ENCODE results near the gene SDE2. TPM values are rescaled to one million over a fixed set of nuclear protein-coding genes. Genes with fewer than 3 reads are reported as not detected.

The SDE2 gene
- total and polyA plus RNA-seq, 12 donors = 4.3 to 32.9 (median 16.9) TPM

- Histone ChIP-seq H3K36me3 (replicated peaks in 1 of 2) (no peaks in the 10 kb centered on the region), H3K27me3 (no peaks in the 10 kb centered on the region), H3K9me3 (replicated peaks in 1 of 3) (no peaks in the 10 kb centered on the region), H3K27ac (no peak overlapping the region), H3K4me1 (replicated peaks in 1 of 2) (no peaks in the 10 kb centered on the region), H3K4me3 (no peak overlapping the region)
- 63 to 72% (median 70%) methylated on average over 9 of the region's 9 CpGs for WGBS, 4 donors
- intact Hi-C loops (cut with DNase I) = no loop called here
- DNase-seq = no peak
- no peak for TF ChIP-seq POLR2A (IDR thresholded peaks at IDR 0.05)
- TF ChIP-seq CTCF (IDR thresholded peaks at IDR 0.05) = no peak
Measured at GRCh38 chr1:225950905-225951497, 48.1 kb downstream of the SDE2 start.

- Histone ChIP-seq H3K9me3 (replicated peaks in 1 of 3) (no peaks in the 10 kb centered on the region), H3K27me3 (no peaks in the 10 kb centered on the region), H3K36me3 (replicated peaks in 1 of 2) (no peaks in the 10 kb centered on the region), H3K27ac (no peak overlapping the region), H3K4me1 (replicated peaks in 1 of 2) (no peaks in the 10 kb centered on the region), H3K4me3 (no peak overlapping the region)
- TF ChIP-seq POLR2A (IDR thresholded peaks at IDR 0.05) (no peak), CTCF (IDR thresholded peaks at IDR 0.05) (no peak)
- 62 to 77% (median 67%) methylated on average over 5 to 6 of the region's 6 CpGs for WGBS, 4 donors
- intact Hi-C loops (cut with DNase I) = no loop called here
- DNase-seq = no peak
Measured at GRCh38 chr1:225949041-225949440, 50.1 kb downstream of the SDE2 start.

DNA sequence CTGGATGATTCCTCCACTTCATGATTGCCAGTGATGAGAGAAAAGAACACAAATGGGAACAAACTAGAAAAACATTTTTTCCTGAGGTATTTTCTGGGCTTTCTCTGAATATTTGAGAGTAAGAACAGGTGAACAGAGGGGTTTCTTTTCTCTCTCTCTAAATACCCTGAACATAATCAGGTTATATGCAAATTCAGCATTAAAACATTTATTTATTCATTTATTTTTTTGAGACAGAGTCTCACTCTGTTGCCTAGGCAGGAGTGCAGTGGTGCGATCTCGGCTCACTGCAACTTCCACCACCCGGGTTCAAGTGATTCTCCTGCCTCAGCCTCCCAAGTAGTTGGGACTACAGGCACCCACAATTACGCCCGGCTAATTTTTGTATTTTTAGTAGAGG lies 52.3 kb downstream of the SDE2 start:
- no peak overlapping the region for H3K4me3 ChIP-seq
- no peaks in the 10 kb centered on the region for H3K36me3 ChIP-seq (replicated peaks in 1 of 2)
- intact Hi-C loops (cut with DNase I) = no loop called here
- H3K4me1 ChIP-seq (replicated peaks in 1 of 2) = no peaks in the 10 kb centered on the region
- DNase-seq = no peak
- H3K9me3 ChIP-seq (replicated peaks in 1 of 3) = no peaks in the 10 kb centered on the region
- no peaks in the 10 kb centered on the region for H3K27me3 ChIP-seq
- 90 to 95% (median 94%) methylated on average over 5 of the region's 5 CpGs for WGBS, 4 donors
- no peak overlapping the region for H3K27ac ChIP-seq
- TF ChIP-seq POLR2A (IDR thresholded peaks at IDR 0.05) = no peak
- TF ChIP-seq CTCF (IDR thresholded peaks at IDR 0.05) = no peak

- intact Hi-C loops (cut with DNase I) = no loop called here
Measured at GRCh38 chr1:225946082-225946620, 53.0 kb downstream of the SDE2 start.

More at GRCh38 chr1:225946082-225946620, 53.0 kb downstream of the SDE2 start:
- Histone ChIP-seq H3K27me3 (no peaks in the 10 kb centered on the region), H3K27ac (no peak overlapping the region), H3K4me1 (replicated peaks in 1 of 2) (peaks cover 0 to 1% of the 10 kb centered on the region in 2 donors), H3K36me3 (replicated peaks in 1 of 2) (no peaks in the 10 kb centered on the region), H3K4me3 (no peak overlapping the region), H3K9me3 (replicated peaks in 1 of 3) (no peaks in the 10 kb centered on the region)
- WGBS, 4 donors = 63 to 79% (median 77%) methylated on average over 4 of the region's 4 CpGs
- TF ChIP-seq CTCF (IDR thresholded peaks at IDR 0.05) (no peak), POLR2A (IDR thresholded peaks at IDR 0.05) (no peak)
- no peak for DNase-seq
